H9 (cell line): ENCODE measurements around the gene TMEM80. TPM values are rescaled to one million over a fixed set of nuclear protein-coding genes. Genes with fewer than 3 reads are reported as not detected.

Source experiments
- DNase-seq: peaks from one replicate; pipeline ENCODE4 v3.0.0-alpha.2; 2017
- H2AFZ ChIP-seq: one replicate; pipeline ENCODE4 v1.6.1; 2013; ENCODE audit warnings: mild to moderate bottlenecking, low read length, control low read depth, moderate library complexity
- H2AK5ac ChIP-seq: 2 replicates; pipeline ENCODE4 v1.6.1; 2013; ENCODE audit warnings: low read length, control low read depth, mixed read lengths; ENCODE audit not compliant: insufficient read length
- H2BK120ac ChIP-seq: one replicate; pipeline ENCODE4 v1.6.1; 2013; ENCODE audit warnings: low read depth, mild to moderate bottlenecking, low read length, control low read depth, inconsistent platforms; ENCODE audit not compliant: poor library complexity, severe bottlenecking
- H2BK12ac ChIP-seq: 2 replicates; pipeline ENCODE4 v1.6.1; 2013; ENCODE audit warnings: low read length, control low read depth, mixed read lengths, low read depth; ENCODE audit not compliant: insufficient read length
- H2BK15ac ChIP-seq: 2 replicates; pipeline ENCODE4 v1.6.1; 2013; ENCODE audit warnings: low read depth, low read length, control low read depth
- H2BK20ac ChIP-seq: one replicate; pipeline ENCODE4 v1.6.1; 2013; ENCODE audit warnings: low read depth, mild to moderate bottlenecking, low read length, control low read depth, inconsistent platforms; ENCODE audit not compliant: poor library complexity, severe bottlenecking
- H2BK5ac ChIP-seq: 2 replicates; pipeline ENCODE4 v1.6.1; 2013; ENCODE audit warnings: low read length, control low read depth, mixed read lengths; ENCODE audit not compliant: insufficient read length
- H3K14ac ChIP-seq: 2 replicates; pipeline ENCODE4 v1.6.1; 2013; ENCODE audit warnings: low read length, control low read depth; ENCODE audit not compliant: insufficient read depth
- H3K18ac ChIP-seq: 2 replicates; pipeline ENCODE4 v1.6.1; 2013; ENCODE audit warnings: low read depth, mild to moderate bottlenecking, mixed read lengths, low read length, control low read depth; ENCODE audit not compliant: insufficient read length
- H3K23ac ChIP-seq: 2 replicates; pipeline ENCODE4 v1.6.1; 2013; ENCODE audit warnings: low read length, control low read depth, mixed read lengths, low read depth; ENCODE audit not compliant: insufficient read length
- H3K23me2 ChIP-seq: 2 replicates; pipeline ENCODE4 v1.6.1; 2013; ENCODE audit warnings: low read depth, mild to moderate bottlenecking, mixed read lengths, low read length, control low read depth; ENCODE audit not compliant: insufficient read length, poor library complexity, severe bottlenecking
- H3K27ac ChIP-seq: 2 replicates; pipeline ENCODE4 v1.5.1; 2013; ENCODE audit warnings: low read length, control low read depth, mixed read lengths, low read depth; ENCODE audit not compliant: insufficient read length
- H3K27me3 ChIP-seq: 2 replicates; pipeline ENCODE4 v1.6.1; 2013; ENCODE audit warnings: low read length, control low read depth, inconsistent platforms; ENCODE audit not compliant: insufficient read depth
- H3K4ac ChIP-seq: 2 replicates; pipeline ENCODE4 v1.6.1; 2013; ENCODE audit warnings: low read depth, mild to moderate bottlenecking, control low read depth, inconsistent platforms, low read length, moderate library complexity
- H3K4me1 ChIP-seq: 2 replicates; pipeline ENCODE4 v1.6.1; 2013; ENCODE audit warnings: low read length, control low read depth, inconsistent platforms; ENCODE audit not compliant: insufficient read depth
- H3K4me2 ChIP-seq: 2 replicates; pipeline ENCODE4 v1.6.1; 2013; ENCODE audit warnings: low read length, control low read depth, mixed read lengths; ENCODE audit not compliant: insufficient read length, insufficient read depth
- H3K56ac ChIP-seq: 2 replicates; pipeline ENCODE4 v1.6.1; 2013; ENCODE audit warnings: low read depth, mild to moderate bottlenecking, mixed read lengths, low read length, control low read depth; ENCODE audit not compliant: insufficient read length
- H3K79me1 ChIP-seq: 2 replicates; pipeline ENCODE4 v1.6.1; 2013; ENCODE audit warnings: low read depth, mild to moderate bottlenecking, moderate library complexity, low read length, control low read depth, inconsistent platforms; ENCODE audit not compliant: insufficient read depth, poor library complexity, severe bottlenecking
- H3K79me2 ChIP-seq: 2 replicates; pipeline ENCODE4 v1.6.1; 2013; ENCODE audit warnings: low read length, control low read depth, inconsistent platforms; ENCODE audit not compliant: insufficient read depth
- H3K9ac ChIP-seq: 2 replicates; pipeline ENCODE4 v1.6.1; 2013; ENCODE audit warnings: low read length, control low read depth, mixed read lengths; ENCODE audit not compliant: insufficient read length; ENCODE audit errors: extremely low read depth
- H3K9me3 ChIP-seq: one replicate; pipeline ENCODE4 v1.6.1; 2013; ENCODE audit warnings: low read depth, low read length, inconsistent platforms; ENCODE audit not compliant: control insufficient read depth
- H3T11ph ChIP-seq: one replicate; pipeline ENCODE4 v1.6.1; 2013; ENCODE audit warnings: mild to moderate bottlenecking, low read length, control low read depth, inconsistent platforms
- H4K20me1 ChIP-seq: one replicate; pipeline ENCODE4 v1.6.1; 2013; ENCODE audit not compliant: control insufficient read depth, insufficient read length, insufficient read depth
- H4K5ac ChIP-seq: 2 replicates; pipeline ENCODE4 v1.6.1; 2013; ENCODE audit warnings: low read depth, mild to moderate bottlenecking, mixed read lengths, low read length, control low read depth; ENCODE audit not compliant: insufficient read length
- H4K8ac ChIP-seq: replicated peaks from 2 replicates; pipeline ENCODE4 v1.6.1; 2013; ENCODE audit warnings: low read length, control low read depth, mixed read lengths, low read depth; ENCODE audit not compliant: insufficient read length
- H4K91ac ChIP-seq: 2 replicates; pipeline ENCODE4 v1.6.1; 2013; ENCODE audit warnings: low read depth, mild to moderate bottlenecking, moderate library complexity, mixed read lengths, low read length, control low read depth; ENCODE audit not compliant: insufficient read length
- H3K27ac Mint-ChIP-seq, 3 experiments: 2 replicates in 2 of 3; 3 replicates in 1 of 3; pipeline ENCODE4 v1.8.0; 2020 to 2021; ENCODE audit warnings: mixed read lengths in 3 of 3, mild to moderate bottlenecking in 1 of 3, moderate library complexity in 1 of 3
- H3K27me3 Mint-ChIP-seq: 2 replicates; pipeline ENCODE4 v1.8.0; 2021; ENCODE audit warnings: low read depth, mild to moderate bottlenecking, moderate library complexity, mixed read lengths
- H3K36me3 Mint-ChIP-seq, 3 experiments: 2 replicates in 2 of 3; 3 replicates in 1 of 3; pipeline ENCODE4 v1.8.0; 2020 to 2021; ENCODE audit warnings: low read depth in 3 of 3, mixed read lengths in 3 of 3; ENCODE audit not compliant: insufficient read depth in 1 of 3
- H3K4me1 Mint-ChIP-seq, 2 experiments: 2 replicates each; pipeline ENCODE4 v1.8.0; 2020; ENCODE audit warnings: mixed read lengths in 2 of 2
- H3K4me3 Mint-ChIP-seq, 2 experiments: 2 replicates in 1 of 2; 3 replicates in 1 of 2; pipeline ENCODE4 v1.8.0; 2020 to 2021; ENCODE audit warnings: mild to moderate bottlenecking in 2 of 2, mixed read lengths in 2 of 2, moderate library complexity in 1 of 2
- H3K9me3 Mint-ChIP-seq, 2 experiments: 2 replicates in 1 of 2; 3 replicates in 1 of 2; pipeline ENCODE4 v1.8.0; 2020; ENCODE audit warnings: mild to moderate bottlenecking in 2 of 2, mixed read lengths in 2 of 2, moderate library complexity in 1 of 2
- CTCF ChIP-seq: fragments of 200-600 bp; sonication (generic); conservative IDR thresholded peaks from 3 replicates; pipeline ENCODE4 v1.8.0; 2021; ENCODE audit warnings: antibody characterized with exemption, mild to moderate bottlenecking
- WGBS: extraction: QIAGEN DNeasy Blood & Tissue Kit; methylation state at CpG from one replicate; pipeline ENCODE4 v1.1.7; 2013; ENCODE audit warnings: missing lambda C conversion rate, low lambda C conversion rate, mixed read lengths; ENCODE audit not compliant: insufficient read length; ENCODE audit errors: extremely low coverage; 5-methylcytosine and 5-hydroxymethylcytosine counted together
- total RNA-seq: library from RNA; stranded (reverse); gene quantifications from 2 replicates; pipeline ENCODE4 v1.2.1, GENCODE V29; 2021

The TMEM80 gene
- total RNA-seq, 1 experiment from 2014 or later = 23.6 TPM

DNA sequence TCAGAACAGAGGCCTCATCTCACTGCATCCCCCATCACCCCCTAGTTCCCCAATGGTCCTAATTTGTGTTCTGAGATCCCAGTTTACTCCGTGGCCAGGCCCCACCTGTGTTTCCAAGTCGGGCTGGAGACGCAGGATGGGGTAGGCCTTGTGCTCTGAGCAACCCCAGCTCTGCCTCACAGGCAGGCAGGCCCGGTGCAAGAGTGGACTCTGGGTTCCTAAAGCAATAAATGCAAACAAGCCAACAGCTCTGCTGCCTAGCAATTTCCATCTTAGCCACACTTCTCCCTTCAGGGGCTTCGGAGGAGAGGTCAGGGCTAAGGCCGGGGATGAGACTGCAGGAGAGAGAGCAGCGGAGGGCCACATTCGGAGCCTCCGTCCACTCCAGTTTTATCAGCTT lies 7.9 kb downstream of the TMEM80 start:
- TF ChIP-seq CTCF = no peak
- Histone ChIP-seq H2BK15ac (no peak overlapping the region), H3K14ac (no peak overlapping the region), H3K56ac (no peak overlapping the region), H3K79me2 (no peaks in the 10 kb centered on the region), H4K5ac (no peak overlapping the region), H4K20me1 (no peaks in the 10 kb centered on the region), H2AK5ac (no peak overlapping the region), H4K8ac (no peak overlapping the region), H2BK20ac (no peak overlapping the region), H3T11ph (no peak overlapping the region), H3K79me1 (no peaks in the 10 kb centered on the region), H3K23ac (no peak overlapping the region), H3K9me3 (no peaks in the 10 kb centered on the region), H3K27ac (no peak overlapping the region), H2BK12ac (no peak overlapping the region), H2BK120ac (no peak overlapping the region), H3K4me1 (no peaks in the 10 kb centered on the region; the same call in 1 of the 2 replicates), H3K4ac (no peak overlapping the region), H4K91ac (no peak overlapping the region), H2AFZ (no peak overlapping the region), H3K23me2 (peaks cover 3% of the 10 kb centered on the region), H3K9ac (no peak overlapping the region), H3K27me3 (no peaks in the 10 kb centered on the region), H2BK5ac (no peak overlapping the region), H3K18ac (no peak overlapping the region), H3K4me2 (no peak overlapping the region)
- no peak for DNase-seq
- Mint-ChIP-seq H3K36me3 (peaks cover 2 to 12% (median 12%) of the 10 kb centered on the region in 3 experiments; a peak in 5 of 7 replicates), H3K27me3 (no peaks in the 10 kb centered on the region), H3K27ac (no peak overlapping the region; a peak in 1 of 7 replicates), H3K9me3 (no peaks in the 10 kb centered on the region), H3K4me3 (no peak overlapping the region), H3K4me1 (peaks cover 14 to 19% of the 10 kb centered on the region in 2 experiments; a peak in 3 of 4 replicates)
- no CpG with 5 or more reads among the region's 9 CpGs for WGBS
